Measurements from ENCODE around the gene TBC1D8. TPM values are rescaled to one million over a fixed set of nuclear protein-coding genes. Genes with fewer than 3 reads are reported as not detected.

The TBC1D8 gene
- total and polyA plus RNA-seq, 9 of the 15 experiments (the other 6 are each of a cell fraction or from before 2014, with no cell fraction given), result 0.36 to 1.3 (median 0.82) TPM

DNA sequence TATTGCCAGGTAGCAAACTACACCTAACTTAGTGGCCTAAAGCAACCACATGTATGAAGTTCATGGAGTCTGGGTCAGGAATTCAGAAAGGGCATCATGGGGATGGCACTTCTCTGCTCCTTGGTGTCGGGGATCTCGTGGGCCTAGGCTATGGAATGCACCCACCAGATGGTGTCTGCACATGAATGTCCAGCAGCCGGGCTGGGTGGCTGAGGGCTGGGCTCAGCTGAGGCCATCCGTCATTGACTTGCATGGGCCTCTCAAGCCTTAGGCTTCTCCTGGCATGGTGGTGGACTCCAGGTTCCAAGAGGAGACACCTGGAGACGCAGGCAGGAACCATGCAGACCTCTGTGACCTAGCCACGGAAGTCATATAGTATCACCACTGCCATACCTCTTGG, 175.1 kb downstream of the TBC1D8 start:
- Histone ChIP-seq H3K4me3 (no peak overlapping the region), H3K9ac (ENCODE audit: insufficient read depth in 1 of 2, low read depth in 2 of 2, low read length in 2 of 2) (no peak overlapping the region), H3K4me2 (ENCODE audit: insufficient read depth, low read length) (no peak overlapping the region), H3K27ac (ENCODE audit: extremely low read depth, low read depth, low read length) (no peak overlapping the region), H4K20me1 (replicated peaks; ENCODE audit: control insufficient read depth, insufficient read depth, low read length) (peaks cover 4% of the 10 kb centered on the region; the same call in 1 of the 2 replicates), H3K9me1 (ENCODE audit: control insufficient read depth, insufficient read depth, low read length) (peaks cover 5% of the 10 kb centered on the region), H3K4me1 (replicated peaks in 1 of 2; ENCODE audit: control insufficient read depth in 2 of 2, insufficient read depth in 2 of 2, low read length in 2 of 2) (no peaks in the 10 kb centered on the region), H3K36me3 (ENCODE audit: control insufficient read depth, insufficient read depth, low read length) (no peaks in the 10 kb centered on the region), H3K79me2 (ENCODE audit: control insufficient read depth, insufficient read depth, low read length) (no peaks in the 10 kb centered on the region), H2AFZ (ENCODE audit: low read depth, low read length) (no peak overlapping the region), H3K9me3 (replicated peaks; ENCODE audit: control insufficient read depth, insufficient read depth, low read depth, low read length) (no peaks in the 10 kb centered on the region), H3K27me3 (ENCODE audit: control insufficient read depth in 2 of 2, insufficient read depth in 2 of 2, low read length in 2 of 2) (peaks cover 59 to 89% of the 10 kb centered on the region in 2 experiments)
- in situ Hi-C loops (cut with MboI), result no loop called here
- intact Hi-C loops (cut with micrococcal nuclease), result no loop called here
- BruUV-seq (replicated peaks), result no TSS peak
- ChIA-PET POLR2A (interaction anchor here (1.2 kb wide), 1 partner anchor 12 kb away, joined by 3 read pairs; no protein-coding TSS in a partner anchor), CTCF (ENCODE audit: low intra/inter-chr PET ratio) (no interaction called here)
- ATAC-seq, result no peak
- TF ChIP-seq TCF3 (CRISPR knock-in tag; IDR thresholded peaks at IDR 0.05), result no peak
- TF ChIP-seq, protein P1, sequence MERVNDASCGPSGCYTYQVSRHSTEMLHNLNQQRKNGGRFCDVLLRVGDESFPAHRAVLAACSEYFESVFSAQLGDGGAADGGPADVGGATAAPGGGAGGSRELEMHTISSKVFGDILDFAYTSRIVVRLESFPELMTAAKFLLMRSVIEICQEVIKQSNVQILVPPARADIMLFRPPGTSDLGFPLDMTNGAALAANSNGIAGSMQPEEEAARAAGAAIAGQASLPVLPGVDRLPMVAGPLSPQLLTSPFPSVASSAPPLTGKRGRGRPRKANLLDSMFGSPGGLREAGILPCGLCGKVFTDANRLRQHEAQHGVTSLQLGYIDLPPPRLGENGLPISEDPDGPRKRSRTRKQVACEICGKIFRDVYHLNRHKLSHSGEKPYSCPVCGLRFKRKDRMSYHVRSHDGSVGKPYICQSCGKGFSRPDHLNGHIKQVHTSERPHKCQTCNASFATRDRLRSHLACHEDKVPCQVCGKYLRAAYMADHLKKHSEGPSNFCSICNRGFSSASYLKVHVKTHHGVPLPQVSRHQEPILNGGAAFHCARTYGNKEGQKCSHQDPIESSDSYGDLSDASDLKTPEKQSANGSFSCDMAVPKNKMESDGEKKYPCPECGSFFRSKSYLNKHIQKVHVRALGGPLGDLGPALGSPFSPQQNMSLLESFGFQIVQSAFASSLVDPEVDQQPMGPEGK (CRISPR knock-in tag; IDR thresholded peaks at IDR 0.05; ENCODE audit: borderline replicate concordance), result no peak
- TF ChIP-seq RAD21 (CRISPR knock-in tag; conservative IDR thresholded peaks at IDR 0.05 in 1 of 2, IDR thresholded peaks at IDR 0.05 in 1 of 2), result no peak
- no peak for TF ChIP-seq ASH1L (IDR thresholded peaks at IDR 0.05; ENCODE audit: borderline replicate concordance, low read depth, partially characterized antibody)
- TF ChIP-seq, protein P2, sequence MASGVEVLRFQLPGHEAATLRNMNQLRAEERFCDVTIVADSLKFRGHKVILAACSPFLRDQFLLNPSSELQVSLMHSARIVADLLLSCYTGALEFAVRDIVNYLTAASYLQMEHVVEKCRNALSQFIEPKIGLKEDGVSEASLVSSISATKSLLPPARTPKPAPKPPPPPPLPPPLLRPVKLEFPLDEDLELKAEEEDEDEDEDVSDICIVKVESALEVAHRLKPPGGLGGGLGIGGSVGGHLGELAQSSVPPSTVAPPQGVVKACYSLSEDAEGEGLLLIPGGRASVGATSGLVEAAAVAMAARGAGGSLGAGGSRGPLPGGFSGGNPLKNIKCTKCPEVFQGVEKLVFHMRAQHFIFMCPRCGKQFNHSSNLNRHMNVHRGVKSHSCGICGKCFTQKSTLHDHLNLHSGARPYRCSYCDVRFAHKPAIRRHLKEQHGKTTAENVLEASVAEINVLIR (CRISPR knock-in tag; IDR thresholded peaks at IDR 0.05), result no peak
- TF ChIP-seq HNRNPH1 (optimal IDR thresholded peaks at IDR 0.05; ENCODE audit: low read depth, low read length), result no peak
- TF ChIP-seq, protein P3, sequence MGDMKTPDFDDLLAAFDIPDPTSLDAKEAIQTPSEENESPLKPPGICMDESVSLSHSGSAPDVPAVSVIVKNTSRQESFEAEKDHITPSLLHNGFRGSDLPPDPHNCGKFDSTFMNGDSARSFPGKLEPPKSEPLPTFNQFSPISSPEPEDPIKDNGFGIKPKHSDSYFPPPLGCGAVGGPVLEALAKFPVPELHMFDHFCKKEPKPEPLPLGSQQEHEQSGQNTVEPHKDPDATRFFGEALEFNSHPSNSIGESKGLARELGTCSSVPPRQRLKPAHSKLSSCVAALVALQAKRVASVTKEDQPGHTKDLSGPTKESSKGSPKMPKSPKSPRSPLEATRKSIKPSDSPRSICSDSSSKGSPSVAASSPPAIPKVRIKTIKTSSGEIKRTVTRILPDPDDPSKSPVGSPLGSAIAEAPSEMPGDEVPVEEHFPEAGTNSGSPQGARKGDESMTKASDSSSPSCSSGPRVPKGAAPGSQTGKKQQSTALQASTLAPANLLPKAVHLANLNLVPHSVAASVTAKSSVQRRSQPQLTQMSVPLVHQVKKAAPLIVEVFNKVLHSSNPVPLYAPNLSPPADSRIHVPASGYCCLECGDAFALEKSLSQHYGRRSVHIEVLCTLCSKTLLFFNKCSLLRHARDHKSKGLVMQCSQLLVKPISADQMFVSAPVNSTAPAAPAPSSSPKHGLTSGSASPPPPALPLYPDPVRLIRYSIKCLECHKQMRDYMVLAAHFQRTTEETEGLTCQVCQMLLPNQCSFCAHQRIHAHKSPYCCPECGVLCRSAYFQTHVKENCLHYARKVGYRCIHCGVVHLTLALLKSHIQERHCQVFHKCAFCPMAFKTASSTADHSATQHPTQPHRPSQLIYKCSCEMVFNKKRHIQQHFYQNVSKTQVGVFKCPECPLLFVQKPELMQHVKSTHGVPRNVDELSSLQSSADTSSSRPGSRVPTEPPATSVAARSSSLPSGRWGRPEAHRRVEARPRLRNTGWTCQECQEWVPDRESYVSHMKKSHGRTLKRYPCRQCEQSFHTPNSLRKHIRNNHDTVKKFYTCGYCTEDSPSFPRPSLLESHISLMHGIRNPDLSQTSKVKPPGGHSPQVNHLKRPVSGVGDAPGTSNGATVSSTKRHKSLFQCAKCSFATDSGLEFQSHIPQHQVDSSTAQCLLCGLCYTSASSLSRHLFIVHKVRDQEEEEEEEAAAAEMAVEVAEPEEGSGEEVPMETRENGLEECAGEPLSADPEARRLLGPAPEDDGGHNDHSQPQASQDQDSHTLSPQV (IDR thresholded peaks at IDR 0.05), result no peak
- no peak for FAIRE-seq
- DNase-seq (ENCODE audit: extremely low read depth in 1 of 4, low spot score in 3 of 4), result no peak
- 4% methylated on average over 6 of the region's 6 CpGs for WGBS (ENCODE audit: insufficient coverage, low coverage, missing lambda C conversion rate)

Data from K562 (cell line).